Activated T-cell treated with anti-CD3 and anti-CD28 coated beads for 1 hour (primary cell): ENCODE results near the gene OTOP2.

Source experiments
- DNase-seq: peaks from one replicate; pipeline ENCODE4 v3.0.0-alpha.2; 2020; ENCODE audit warnings: low read depth

OTOP2 gene

DNA sequence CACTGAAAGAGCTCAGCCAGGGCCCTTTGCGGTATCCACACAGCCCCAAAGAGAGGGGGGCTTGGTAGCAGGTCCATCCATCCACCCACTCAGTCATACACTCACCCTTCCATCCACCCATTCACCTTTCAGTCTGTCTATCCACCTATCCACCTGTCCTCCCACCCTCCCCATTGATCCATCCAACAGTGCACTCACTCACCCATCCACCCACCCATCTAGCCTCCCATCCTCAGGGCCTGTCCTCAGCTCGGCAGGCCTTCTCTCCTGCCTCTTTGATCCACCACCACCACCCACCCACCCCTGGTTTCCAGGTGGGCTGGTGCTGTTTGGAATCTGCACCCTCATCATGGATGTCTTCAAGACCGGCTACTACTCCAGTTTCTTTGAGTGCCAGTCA, 1.2 kb downstream of the OTOP2 start:
- no peak for DNase-seq

DNA sequence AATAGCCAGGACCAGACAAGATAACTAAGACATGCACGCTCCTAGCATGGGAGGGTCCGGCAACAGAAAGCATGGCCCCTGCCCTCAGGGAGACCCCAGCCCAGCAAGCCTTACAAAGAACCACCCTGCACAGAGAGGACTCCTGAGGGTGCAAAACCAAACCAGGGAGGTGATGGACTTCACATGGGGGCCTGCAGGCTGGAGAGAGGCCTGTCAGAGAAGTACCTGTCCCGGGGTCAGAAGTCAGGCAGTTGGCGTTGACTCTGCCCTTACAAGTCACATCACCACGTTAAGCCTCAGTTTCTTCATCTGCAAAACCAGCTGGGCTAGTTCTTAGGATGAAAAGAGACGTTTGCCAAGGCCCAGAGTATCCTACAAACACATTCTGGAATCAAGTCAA, 4.7 kb downstream of the OTOP2 start:
- DNase-seq = no peak

GRCh38 chr17:74930535-74931036, 6.5 kb downstream of the OTOP2 start:
- no peak for DNase-seq

- DNase-seq = no peak
Observed at GRCh38 chr17:74935048-74935447, 11.0 kb downstream of the OTOP2 start.

DNA sequence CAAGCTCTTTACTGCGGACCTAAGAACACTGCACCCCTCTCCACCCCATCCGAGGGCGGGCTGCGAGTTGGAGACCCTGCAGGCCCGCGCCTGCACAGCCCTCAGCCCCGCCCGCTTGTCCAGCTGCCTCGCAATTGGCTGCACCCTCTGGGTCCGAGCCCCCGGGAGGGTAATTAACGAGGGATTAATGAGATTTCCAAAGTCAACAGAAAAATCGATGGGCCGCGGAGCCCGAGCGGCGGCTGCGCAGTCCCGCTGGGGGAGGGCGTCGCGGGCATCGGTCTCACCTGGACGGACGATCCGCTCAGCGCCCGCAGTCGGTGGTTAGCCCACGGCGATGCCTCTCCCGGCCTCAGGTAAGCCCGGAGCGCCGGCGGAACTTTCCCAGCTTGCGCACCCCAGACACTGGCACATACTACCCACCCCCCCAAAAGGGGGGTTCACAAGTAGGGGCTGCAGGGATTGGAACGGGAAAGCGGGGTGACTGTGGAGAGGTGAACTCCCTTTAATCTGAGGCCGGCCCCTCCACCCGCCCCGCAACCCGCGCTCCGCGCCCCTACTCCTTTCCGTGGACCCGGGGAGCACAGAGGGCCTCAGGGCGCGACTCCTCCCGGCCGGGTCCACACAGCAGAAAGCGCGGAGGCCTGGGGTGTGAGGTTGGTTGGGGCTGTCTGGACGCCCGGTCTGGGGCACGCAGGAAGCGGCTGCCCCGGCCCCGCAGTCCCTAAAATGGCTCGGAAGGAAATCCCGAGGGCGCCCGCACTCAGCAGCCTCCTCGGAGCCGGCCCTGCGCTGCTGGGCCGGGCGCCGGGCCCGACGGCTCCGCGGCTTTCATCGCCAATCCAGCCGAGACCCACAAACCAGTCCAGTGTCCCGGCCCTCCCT, 11.8 kb downstream of the OTOP2 start, which contains the start of gene OTOP3:
Gene OTOP3 (plus strand): TSS at position 314 of the 885 bp plus-strand sequence. CDS start 24 bp downstream, at position 338.
- no peak for DNase-seq

GRCh38 chr17:74936470-74936799, 12.4 kb downstream of the OTOP2 start:
- no peak for DNase-seq

DNA sequence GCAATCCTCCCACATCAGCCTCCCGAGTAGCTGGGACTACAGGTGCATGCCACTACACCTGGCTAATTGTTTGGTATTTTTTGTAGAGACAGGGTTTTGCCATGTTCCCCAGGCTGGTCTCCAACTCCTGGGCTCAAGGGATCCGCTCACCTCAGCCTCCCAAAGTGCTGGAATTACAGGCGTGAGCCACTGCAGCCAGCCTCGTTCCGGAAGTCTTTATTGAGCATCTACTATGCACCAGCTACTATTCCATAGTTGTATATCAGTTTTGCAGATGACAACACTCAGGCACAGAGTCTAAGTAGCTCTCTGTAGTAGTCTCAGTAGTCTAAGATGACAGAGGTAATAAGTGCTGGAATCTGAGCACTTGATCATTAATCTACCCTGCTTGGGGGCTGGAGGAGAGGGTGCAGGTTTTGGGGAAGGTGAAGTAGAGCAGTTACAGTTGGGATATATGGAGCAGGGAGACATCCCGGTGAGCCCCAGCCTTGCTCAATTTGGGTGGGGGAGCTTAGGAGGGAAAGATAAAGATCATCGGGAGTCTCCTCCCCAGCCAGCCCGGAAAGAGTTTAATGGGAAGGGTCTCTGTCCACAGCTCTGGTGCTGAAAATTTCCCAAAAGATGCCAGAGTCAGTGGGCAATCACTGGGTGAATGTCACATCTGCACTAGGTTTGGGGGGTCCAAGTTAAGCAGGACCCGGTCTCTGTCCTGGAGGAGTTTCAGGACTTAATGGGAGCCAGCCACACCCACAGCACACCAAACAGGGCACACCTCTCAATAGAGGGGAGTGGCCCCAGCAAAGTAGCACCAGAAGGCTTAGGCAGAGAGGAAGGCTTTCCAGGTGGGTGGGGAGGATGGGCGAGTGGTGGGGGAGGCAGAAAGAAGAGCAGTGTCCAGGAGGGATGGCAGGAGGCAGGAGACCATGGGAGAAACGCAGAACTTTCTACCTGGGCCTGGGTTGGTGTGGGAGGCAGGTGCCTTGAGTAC, 13.3 kb downstream of the OTOP2 start:
- DNase-seq = no peak

- no peak for DNase-seq
Observed at GRCh38 chr17:74938194-74938950, 14.3 kb downstream of the OTOP2 start.

DNA sequence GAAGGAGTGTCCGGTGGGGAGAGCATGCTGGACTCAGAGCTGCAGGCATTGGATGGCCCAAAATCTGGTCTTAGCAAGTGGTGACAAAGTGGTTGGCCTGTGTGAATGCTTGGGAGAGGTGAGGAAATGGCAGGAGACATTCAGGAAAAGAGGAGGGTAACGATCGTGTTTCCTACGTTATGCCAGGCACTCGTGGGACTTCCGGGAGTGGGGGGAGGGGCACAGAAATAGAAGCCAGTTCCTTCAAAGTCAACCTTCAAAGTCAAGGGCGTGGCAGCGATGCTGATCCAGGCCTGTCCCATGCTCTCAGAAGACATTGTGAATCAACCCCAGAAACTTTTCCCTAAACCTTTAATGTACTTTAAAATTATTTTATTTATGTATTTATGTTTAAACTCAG, 15.5 kb downstream of the OTOP2 start:
- no peak for DNase-seq

- DNase-seq = no peak
Observed at GRCh38 chr17:74941128-74941725, 17.2 kb downstream of the OTOP2 start.

GRCh38 chr17:74943808-74944522, 19.9 kb downstream of the OTOP2 start:
- DNase-seq = no peak

- no peak for DNase-seq
Observed at GRCh38 chr17:74945543-74945942, 21.5 kb downstream of the OTOP2 start.

- no peak for DNase-seq
Observed at GRCh38 chr17:74946641-74947040, 22.6 kb downstream of the OTOP2 start.

DNA sequence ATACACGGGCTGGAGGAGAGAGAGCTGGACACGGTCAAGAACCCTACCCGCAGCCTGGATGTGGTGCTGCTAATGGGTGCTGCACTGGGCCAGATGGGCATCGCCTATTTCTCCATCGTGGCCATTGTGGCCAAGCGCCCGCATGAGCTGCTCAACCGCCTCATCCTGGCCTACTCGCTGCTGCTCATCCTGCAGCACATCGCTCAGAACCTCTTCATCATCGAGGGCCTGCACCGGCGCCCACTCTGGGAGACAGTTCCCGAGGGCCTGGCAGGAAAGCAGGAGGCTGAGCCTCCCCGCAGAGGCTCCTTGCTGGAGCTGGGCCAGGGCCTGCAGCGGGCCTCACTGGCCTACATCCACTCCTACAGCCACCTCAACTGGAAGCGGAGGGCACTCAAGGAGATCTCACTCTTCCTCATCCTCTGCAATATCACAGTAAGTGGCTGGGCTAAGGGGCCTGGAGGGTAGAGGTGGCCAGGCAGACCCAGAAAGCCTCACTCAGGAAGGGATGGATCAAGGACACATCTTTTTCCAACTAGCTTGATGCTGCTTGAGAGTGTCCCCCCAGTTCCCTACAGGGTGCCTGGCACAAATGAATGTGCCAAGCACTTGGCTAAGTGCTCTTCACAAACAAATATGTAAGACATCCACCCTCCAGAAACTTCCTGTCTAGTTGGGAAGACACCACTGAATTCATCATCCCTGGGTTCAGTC, 23.1 kb downstream of the OTOP2 start:
- no peak for DNase-seq

DNA sequence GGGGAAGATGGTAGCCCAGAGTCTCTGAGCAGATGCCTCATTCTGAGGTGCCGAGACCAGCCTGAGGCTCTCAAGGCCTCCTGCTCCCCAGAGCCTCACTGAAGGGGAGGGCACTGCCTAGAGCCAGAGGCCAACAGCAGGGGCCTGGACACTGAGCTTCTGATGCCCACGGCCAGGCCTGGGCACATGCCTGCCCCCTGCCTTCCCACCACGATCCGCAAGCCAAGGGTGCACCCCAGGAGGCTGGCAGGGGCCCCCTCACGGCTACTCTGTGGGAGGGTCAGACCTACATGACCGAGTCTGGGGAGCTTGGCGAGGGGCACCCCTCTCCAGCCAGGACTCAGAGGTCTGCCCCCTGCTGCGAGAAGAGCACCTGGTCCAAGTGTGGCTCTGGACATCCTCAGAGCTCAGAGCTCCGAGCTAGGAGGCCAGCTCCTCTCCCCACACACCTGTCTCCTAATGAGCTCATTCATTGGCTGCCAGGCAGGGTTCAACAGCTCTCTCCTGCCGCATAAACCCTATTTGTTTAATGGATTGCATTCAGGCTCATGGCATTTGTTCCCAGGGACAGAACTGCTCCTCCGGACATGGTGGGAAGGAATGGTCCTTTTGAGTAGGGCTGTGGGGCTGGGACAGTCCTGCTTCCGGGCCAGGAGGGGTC, 25.5 kb downstream of the OTOP2 start:
- DNase-seq = no peak

GRCh38 chr17:74950207-74950606, 26.1 kb downstream of the OTOP2 start:
- no peak for DNase-seq

DNA sequence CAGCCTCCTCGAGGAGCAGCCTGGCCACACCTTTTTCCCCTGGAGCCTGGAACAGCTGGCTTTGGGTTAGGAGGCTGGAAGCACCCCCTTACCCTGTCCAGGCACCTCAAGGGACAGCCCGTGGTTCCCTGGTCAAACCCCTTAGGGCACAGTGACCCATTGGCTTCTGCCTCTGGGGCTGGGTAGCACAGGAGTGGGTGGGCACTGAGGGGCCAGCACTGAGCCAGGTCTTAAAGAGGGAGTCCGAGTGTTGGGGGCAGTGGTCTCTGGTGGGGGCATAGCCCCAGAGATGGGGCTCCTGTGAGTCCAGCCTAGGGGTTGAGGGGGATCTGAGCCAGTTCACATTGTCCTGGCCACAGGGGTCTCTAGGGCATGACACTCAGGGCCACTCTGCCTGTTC, 27.0 kb downstream of the OTOP2 start:
- DNase-seq = no peak

- no peak for DNase-seq
Observed at GRCh38 chr17:74951680-74952421, 27.8 kb downstream of the OTOP2 start.
